ENCODE data around the gene SLC52A1. TPM values are rescaled to one million over a fixed set of nuclear protein-coding genes. Genes with fewer than 3 reads are reported as not detected.

SLC52A1 gene
- total RNA-seq, 4 donors from 2014 or later, result 2.2 to 25.0 (median 5.9) TPM

GRCh38 chr17:5027916-5028315 is 7.3 kb downstream of the SLC52A1 start:
- 75% methylated on average over 5 of the region's 5 CpGs for WGBS

GRCh38 chr17:5027299-5027698 is 7.9 kb downstream of the SLC52A1 start:
- 85% methylated on average over 6 of the region's 6 CpGs for WGBS
- TF ChIP-seq POLR2A (IDR thresholded peaks at IDR 0.05) (no peak), POLR2AphosphoS5 (IDR thresholded peaks at IDR 0.05) (no peak), EP300 (IDR thresholded peaks at IDR 0.05) (no peak), CTCF (IDR thresholded peaks at IDR 0.05) (no peak)
- peaks cover 23% of the 10 kb centered on the region for H3K36me3 ChIP-seq
- H3K27me3 ChIP-seq, result no peaks in the 10 kb centered on the region
- H3K27ac ChIP-seq, result no peak overlapping the region
- H3K9me3 ChIP-seq, result no peaks in the 10 kb centered on the region
- no peak for DNase-seq (ENCODE audit: low spot score in 2 of 2)
- H3K4me1 ChIP-seq, result peaks cover 22% of the 10 kb centered on the region
- H3K4me3 ChIP-seq, result no peak overlapping the region

More at GRCh38 chr17:5027916-5028315, 7.3 kb downstream of the SLC52A1 start:
- H3K4me1 ChIP-seq, result peaks cover 22% of the 10 kb centered on the region
- H3K4me3 ChIP-seq, result no peak overlapping the region
- no peaks in the 10 kb centered on the region for H3K9me3 ChIP-seq
- no peak overlapping the region for H3K27ac ChIP-seq
- peaks cover 17% of the 10 kb centered on the region for H3K36me3 ChIP-seq
- H3K27me3 ChIP-seq, result no peaks in the 10 kb centered on the region
- no peak for DNase-seq (ENCODE audit: low spot score in 2 of 2)
- TF ChIP-seq POLR2A (IDR thresholded peaks at IDR 0.05) (no peak), EP300 (IDR thresholded peaks at IDR 0.05) (no peak), CTCF (IDR thresholded peaks at IDR 0.05) (no peak), POLR2AphosphoS5 (IDR thresholded peaks at IDR 0.05) (no peak)

DNA sequence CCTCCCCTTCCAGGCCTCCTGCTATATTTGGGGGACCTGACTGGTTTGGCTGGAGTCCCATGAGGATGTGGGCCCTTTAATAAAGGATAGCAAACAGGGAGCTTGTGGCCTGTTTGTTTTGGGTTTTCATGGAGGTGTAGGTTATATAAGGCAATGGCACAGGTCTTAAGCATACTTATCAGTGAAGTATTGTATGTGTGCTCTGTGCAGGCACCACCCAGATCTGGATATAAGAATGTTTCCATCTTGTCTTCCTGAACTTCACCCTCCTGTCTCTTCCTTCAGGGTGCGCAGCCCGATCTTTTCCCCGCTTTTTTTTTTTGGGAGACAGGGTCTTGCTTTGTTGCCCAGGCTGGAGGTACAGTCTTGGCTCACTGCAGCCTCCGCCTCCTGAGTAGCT is 10.6 kb downstream of the SLC52A1 start:
- no peaks in the 10 kb centered on the region for H3K9me3 ChIP-seq
- DNase-seq (ENCODE audit: low spot score in 2 of 2), result no peak
- H3K4me3 ChIP-seq, result no peak overlapping the region
- no peak overlapping the region for H3K27ac ChIP-seq
- no peaks in the 10 kb centered on the region for H3K27me3 ChIP-seq
- no peak for TF ChIP-seq POLR2A (IDR thresholded peaks at IDR 0.05)
- no peak for TF ChIP-seq CTCF (IDR thresholded peaks at IDR 0.05)
- no peak for TF ChIP-seq EP300 (IDR thresholded peaks at IDR 0.05)
- no peak for TF ChIP-seq POLR2AphosphoS5 (IDR thresholded peaks at IDR 0.05)
- H3K4me1 ChIP-seq, result peaks cover 12% of the 10 kb centered on the region
- 92% methylated on average over 4 of the region's 4 CpGs for WGBS
- peaks cover 49% of the 10 kb centered on the region for H3K36me3 ChIP-seq

DNA sequence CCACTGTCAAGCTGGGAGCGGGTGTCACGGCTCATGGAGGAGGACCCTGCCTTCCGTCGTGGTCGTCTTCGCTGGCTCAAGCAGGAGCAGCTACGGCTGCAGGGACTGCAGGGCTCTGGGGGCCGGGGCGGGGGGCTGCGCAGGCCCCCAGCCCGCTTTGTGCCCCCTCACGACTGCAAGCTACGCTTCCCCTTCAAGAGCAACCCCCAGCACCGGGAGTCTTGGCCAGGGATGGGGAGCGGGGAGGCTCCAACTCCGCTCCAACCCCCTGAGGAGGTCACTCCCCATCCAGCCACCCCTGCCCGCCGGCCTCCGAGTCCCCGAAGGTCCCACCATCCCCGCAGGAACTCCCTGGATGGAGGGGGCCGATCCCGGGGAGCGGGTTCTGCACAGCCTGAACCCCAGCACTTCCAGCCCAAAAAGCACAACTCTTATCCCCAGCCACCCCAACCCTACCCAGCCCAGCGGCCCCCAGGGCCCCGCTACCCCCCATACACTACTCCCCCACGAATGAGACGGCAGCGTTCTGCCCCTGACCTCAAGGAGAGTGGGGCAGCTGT is 11.6 kb downstream of the SLC52A1 start:
- Histone ChIP-seq H3K36me3 (peaks cover 53% of the 10 kb centered on the region), H3K27ac (no peak overlapping the region), H3K4me3 (no peak overlapping the region), H3K4me1 (peaks cover 12% of the 10 kb centered on the region), H3K9me3 (no peaks in the 10 kb centered on the region), H3K27me3 (no peaks in the 10 kb centered on the region)
- no peak for TF ChIP-seq POLR2A (IDR thresholded peaks at IDR 0.05)
- TF ChIP-seq POLR2AphosphoS5 (IDR thresholded peaks at IDR 0.05), result no peak
- no peak for TF ChIP-seq CTCF (IDR thresholded peaks at IDR 0.05)
- TF ChIP-seq EP300 (IDR thresholded peaks at IDR 0.05), result no peak
- 88% methylated on average over 3 of the region's 29 CpGs for WGBS
- DNase-seq (ENCODE audit: low spot score in 2 of 2), result no peak

GRCh38 chr17:5022171-5022711 is 13.0 kb downstream of the SLC52A1 start:
- Histone ChIP-seq H3K27ac (no peak overlapping the region), H3K4me1 (peaks cover 12% of the 10 kb centered on the region), H3K27me3 (no peaks in the 10 kb centered on the region), H3K4me3 (no peak overlapping the region), H3K9me3 (no peaks in the 10 kb centered on the region), H3K36me3 (peaks cover 65% of the 10 kb centered on the region)
- TF ChIP-seq POLR2A (IDR thresholded peaks at IDR 0.05), result no peak
- TF ChIP-seq EP300 (IDR thresholded peaks at IDR 0.05), result no peak
- no peak for TF ChIP-seq POLR2AphosphoS5 (IDR thresholded peaks at IDR 0.05)
- no peak for TF ChIP-seq CTCF (IDR thresholded peaks at IDR 0.05)
- 91% methylated on average over 21 of the region's 30 CpGs for WGBS
- no peak for DNase-seq (ENCODE audit: low spot score in 2 of 2)
